Posterior vena cava (tissue), 2 donors: ENCODE data around the gene TP53RK. TPM values are rescaled to one million over a fixed set of nuclear protein-coding genes. Genes with fewer than 3 reads are reported as not detected.
A peak's percentile ranks its signal among the peaks of the same experiment; 100 is the strongest.

Experiments
- DNase-seq: peaks from one replicate; pipeline ENCODE4 v3.0.0-alpha.2; 2020; ENCODE audit warnings: low spot score
- intact Hi-C, 2 donors: fragments of 100-400 bp; cut with DNase I; formaldehyde crosslinking; loops; one replicate each; pipeline versions ENCODE4 v1.14.1 to v1.14.2; 2022 to 2023
- long read RNA-seq, 2 donors: library from polyadenylated mRNA; unstranded; transcript quantifications; one replicate each; pipeline ENCODE4 v2.0.0, GENCODE V29; 2020 to 2021
- total RNA-seq, 2 donors: library from RNA; stranded (reverse); fragmentation: NEBNext Ultra II Directional; extraction: Animal tissue kit (Norgen Biotek cat#: 25700); gene quantifications; one replicate each; pipeline ENCODE4 v1.2.1, GENCODE V29; 2021
- donor health status: DM: yes; HTN: yes; CAD: no.
- donor health status: DM: yes; HTN: yes; CAD: no.

The TP53RK gene
- 10 to 100 TPM in 1 of 2 donors, 1 to 10 TPM in 1; 9.5 to 12.4 TPM for total RNA-seq
- long read RNA-seq, donor 1, transcript TP53RK-202 (2 exons, 3,515 nt), result major isoform, 7 of 8 reads
- long read RNA-seq, donor 1, partial matches to known transcripts, result 0 of 8 reads
- long read RNA-seq, donor 1, other reads (novel, unspliced or antisense), result 0 of 8 reads
- long read RNA-seq, donor 2, transcript TP53RK-202 (2 exons, 3,515 nt), result major isoform, 25 of 26 reads
- long read RNA-seq, donor 2, partial matches to known transcripts, result 0 of 26 reads
- long read RNA-seq, donor 2, other reads (novel, unspliced or antisense), result 0 of 26 reads

DNA sequence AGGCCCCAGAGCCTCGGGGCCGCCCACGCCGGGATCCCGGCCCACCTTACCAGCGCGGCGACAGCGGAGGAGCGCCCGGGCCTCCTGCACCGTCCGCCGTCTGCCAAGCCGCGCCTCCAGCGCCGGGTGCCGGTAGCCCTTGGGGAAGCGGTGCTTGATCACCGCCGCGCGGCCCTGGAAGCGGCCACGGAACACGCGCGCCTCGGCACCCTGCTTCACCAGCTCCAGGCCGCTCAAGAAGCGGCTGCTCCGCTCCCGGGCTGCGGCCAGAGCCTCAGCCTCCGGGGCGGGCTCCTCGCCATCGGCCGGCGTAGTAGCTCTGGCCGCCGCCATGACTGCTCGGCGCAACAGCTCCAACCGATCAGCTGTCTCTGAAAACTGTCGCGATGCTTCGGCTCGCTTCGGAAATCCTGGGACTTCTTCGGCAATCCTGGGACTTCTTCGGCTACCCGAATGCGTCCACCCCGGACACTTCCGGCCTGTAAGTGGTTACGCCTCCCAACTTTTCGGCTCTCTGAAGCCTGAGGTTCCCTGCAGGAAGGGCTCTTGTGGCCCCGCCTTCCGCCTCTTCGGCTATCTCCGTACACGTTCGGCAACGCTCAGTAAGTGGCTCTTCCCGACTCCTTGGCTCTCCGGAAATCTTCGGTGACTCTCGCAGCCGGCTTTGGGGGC, at the start of gene TP53RK:
TP53RK (minus strand) TSS at position 363 of the 672 bp plus-strand sequence; CDS start at position 333, 30 bp downstream.
- intact Hi-C loops, result no loop called here
- DNase-seq, result peak; percentile 100

DNA sequence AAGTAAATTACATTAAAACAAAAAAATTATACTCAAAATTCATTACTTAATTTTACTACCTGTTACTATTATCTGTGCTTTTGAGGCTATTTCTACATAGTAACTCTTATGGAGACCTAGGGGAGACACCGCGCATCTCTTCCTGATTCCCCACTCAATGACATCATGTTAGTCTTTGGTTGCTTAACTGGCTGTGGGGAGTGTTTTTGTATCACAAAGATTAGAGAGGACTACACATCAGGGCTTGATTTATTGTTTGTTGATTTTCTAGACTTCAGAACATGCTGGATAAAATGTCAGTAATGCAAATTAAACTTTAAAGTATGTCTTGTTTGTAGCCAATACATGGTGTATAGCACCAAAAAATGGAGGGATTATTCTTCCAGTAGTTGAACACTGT, 46.2 kb upstream of the TP53RK start:
- no peak for DNase-seq
- intact Hi-C loops, result no loop called here

- intact Hi-C loops, result no loop called here
These were observed 42.5 kb upstream of the TP53RK start for GRCh38 chr20:46731770-46732169.

GRCh38 chr20:46725186-46726165, 36.2 kb upstream of the TP53RK start:
- DNase-seq, result no peak

More at GRCh38 chr20:46731770-46732169, 42.5 kb upstream of the TP53RK start:
- no peak for DNase-seq

DNA sequence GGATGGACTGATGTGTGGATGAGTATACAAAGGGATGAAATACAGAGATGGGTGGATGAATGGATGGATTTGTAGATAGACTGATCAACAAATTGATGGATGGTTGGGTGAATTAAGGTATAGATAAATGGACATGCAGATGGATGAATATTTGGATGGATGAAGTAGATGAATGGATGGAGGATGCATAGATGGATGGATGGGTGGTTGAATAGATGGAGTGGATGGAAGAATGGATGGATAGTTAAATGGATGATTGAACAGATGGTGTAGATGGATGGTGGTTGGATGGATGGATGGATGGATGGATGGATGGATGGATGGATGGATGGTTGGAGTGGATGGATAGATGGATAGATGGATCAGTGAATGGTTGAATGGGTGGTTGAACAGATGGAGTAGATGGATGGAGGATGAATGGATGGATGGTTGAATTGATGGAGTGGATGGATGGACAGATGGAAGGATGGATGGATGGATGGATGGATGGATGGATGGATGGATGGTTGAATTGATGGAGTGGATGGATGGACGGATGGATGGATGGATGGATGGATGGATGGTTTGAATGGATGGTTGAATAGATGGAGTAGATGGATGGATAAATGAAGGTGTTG, 35.2 kb upstream of the TP53RK start:
- intact Hi-C loops, result no loop called here
- DNase-seq, result no peak

More at GRCh38 chr20:46725186-46726165, 36.2 kb upstream of the TP53RK start:
- intact Hi-C loops, result no loop called here

- no peak for DNase-seq
- intact Hi-C loops, result no loop called here
These were observed 33.8 kb upstream of the TP53RK start for GRCh38 chr20:46723039-46723438.

DNA sequence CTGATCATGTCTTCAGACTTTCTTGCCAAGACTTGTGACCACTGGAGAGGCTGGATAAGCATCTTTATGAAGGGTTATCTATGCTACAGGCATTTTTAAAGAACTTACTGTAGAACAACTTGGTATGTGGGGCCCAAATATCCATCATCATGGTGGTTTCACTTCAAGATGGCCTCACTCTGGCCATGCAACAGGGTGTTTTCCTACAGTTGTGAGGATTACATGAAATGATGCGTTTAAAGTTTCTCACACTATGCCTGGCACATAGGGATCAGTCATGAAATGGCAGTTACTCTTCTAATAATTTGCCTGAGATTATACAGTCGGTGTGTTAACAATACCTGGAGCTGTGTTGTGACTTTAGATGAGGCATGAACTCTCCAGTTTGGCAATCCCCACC, 33.2 kb upstream of the TP53RK start:
- DNase-seq, result no peak

DNA sequence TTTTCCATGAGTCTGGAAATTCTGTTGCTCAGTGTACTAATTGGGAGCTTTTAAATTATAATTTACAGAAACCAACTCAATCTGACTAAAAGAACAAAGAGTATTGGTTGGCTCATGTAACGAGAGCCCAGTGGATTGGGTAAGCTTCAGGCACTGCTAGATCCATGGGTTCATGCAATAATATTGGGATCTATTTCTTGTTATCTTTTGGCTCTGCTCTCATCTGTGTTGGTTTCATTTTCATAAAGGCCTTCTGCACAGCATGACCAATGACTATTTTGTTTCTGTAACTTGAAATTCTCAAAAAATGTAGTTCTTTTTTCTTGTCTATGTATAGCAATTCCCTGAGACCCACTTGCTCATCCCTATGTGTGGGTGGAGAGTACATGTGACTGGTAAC, 32.2 kb upstream of the TP53RK start:
- no peak for DNase-seq
- intact Hi-C loops, result no loop called here

More for the DNA sequence above, 33.2 kb upstream of the TP53RK start:
- intact Hi-C loops, result no loop called here

- no peak for DNase-seq
- intact Hi-C loops, result no loop called here
These were observed 31.7 kb upstream of the TP53RK start for GRCh38 chr20:46720776-46721425.

DNA sequence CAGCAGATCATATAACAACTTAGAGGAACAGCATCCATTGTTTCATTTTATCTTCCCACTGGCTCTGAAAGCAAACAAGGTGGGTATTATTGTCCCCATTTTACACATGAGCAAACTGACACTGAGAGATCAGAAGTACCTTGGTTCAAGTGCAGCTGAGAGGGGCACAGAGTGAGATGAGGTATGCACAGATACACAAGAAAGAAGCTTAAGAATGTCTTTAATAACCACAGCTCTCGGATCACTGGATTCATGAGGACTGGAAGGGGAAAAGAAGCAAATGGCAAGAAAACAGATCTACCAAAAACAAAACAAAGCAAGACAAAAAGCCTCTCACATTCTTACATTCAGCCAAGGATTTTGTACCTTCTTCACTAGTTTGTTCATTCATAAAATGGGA, 30.8 kb upstream of the TP53RK start:
- DNase-seq, result no peak
- intact Hi-C loops, result no loop called here

DNA sequence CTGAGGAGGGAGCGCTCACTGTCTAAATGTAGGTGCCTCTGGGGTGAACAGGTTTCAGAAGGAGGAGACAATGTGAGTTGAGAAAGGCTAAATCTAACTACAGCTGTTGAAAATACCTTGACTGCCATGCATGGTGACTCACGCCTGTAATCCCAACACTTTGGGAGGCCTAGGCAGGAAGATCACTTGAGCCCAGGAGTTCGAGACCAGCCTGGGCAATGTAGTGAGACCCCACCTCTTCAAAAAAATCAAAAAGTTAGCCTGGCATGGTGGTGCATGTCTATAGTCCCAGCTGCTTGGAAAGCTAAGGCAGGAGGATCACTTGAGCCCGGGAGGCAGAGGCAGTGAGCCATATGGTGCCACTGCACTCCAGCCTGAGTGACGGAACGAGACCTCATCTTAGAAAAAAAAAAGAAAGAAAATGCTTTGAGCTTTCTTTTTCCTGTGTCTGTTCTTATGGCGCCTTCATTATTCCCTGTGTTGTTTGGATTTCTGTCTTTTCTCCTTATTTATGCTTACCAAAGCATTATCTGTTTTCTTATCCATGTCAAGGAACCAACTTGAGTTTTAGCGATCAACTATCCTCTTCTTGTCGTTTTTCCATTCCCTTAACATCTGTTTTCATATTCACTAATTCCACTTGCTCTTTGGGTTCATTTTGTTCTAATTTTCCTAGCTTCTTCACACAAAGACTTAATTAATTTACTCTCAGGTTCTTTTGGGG, 28.7 kb upstream of the TP53RK start:
- intact Hi-C loops, result no loop called here
- DNase-seq, result no peak

DNA sequence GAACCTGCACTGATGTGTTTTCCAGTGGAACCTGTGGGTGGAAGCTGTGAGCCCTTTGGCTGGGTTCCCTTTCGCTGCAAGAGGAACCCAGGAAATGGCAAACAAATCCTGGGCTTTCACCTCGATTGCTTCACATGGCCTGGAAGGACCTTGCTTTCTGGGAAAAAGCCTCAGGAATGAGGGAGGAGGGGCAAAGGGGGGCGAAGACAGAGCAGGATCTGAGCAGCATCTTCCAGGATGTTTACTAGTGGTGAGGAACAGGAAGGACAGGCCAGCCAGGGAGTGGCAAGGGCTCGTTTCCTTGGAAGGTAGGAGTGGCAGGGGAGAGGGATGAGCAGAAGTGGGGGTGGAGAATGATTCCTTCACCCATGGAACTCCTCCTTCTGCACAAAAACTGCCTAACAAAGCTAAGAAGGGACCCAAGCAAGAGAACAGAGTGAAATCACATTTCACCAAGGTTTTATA, 26.1 kb upstream of the TP53RK start:
- DNase-seq, result no peak
- intact Hi-C loops, result no loop called here

GRCh38 chr20:46713957-46714834, 25.0 kb upstream of the TP53RK start:
- no peak for DNase-seq

GRCh38 chr20:46712056-46712636, 22.9 kb upstream of the TP53RK start:
- intact Hi-C loops, result no loop called here
- DNase-seq, result no peak

More at GRCh38 chr20:46713957-46714834, 25.0 kb upstream of the TP53RK start:
- intact Hi-C loops, result no loop called here

DNA sequence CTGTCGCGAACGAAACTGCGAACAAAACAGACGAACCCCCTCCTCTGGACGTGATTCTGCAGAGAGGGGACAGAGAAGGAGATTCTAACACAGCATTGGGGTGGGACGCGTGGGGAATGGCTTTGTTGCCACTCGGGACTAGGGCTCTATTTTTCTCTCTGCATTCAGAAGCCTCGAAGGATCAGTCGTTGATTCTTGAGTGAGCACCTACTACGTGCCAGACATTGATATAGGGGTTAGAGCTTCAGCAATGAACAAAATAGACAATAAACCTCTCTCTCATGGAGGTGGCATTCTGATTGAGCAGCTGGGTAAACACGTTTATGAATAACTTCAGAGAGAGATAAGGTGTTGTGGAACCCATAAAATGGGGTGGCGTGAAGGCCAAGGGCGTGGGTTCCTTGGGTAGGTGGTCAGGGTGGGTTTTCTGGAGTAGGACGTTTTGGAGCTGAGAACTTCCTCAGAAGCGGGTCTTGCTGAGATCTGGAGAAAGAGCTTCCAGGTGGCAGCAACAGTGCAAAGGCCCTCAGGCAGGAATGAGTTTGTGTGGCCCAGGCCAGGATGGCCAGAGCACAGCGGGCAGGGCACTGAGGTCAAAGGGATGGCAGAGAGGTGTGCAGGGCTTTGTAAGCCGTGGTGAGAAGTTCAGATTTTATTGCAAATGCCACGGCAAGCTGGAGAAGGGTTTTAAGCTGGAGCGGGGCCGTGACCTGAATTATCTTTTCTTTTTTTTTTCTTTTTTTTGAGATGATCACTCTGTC, 21.1 kb upstream of the TP53RK start:
- intact Hi-C loops, result no loop called here
- DNase-seq, result no peak
